ENCODE results near the gene SPTBN2. TPM values are rescaled to one million over a fixed set of nuclear protein-coding genes. Genes with fewer than 3 reads are reported as not detected.

Gene SPTBN2
- total RNA-seq, 1 experiment from 2014 or later: 18.5 TPM

DNA sequence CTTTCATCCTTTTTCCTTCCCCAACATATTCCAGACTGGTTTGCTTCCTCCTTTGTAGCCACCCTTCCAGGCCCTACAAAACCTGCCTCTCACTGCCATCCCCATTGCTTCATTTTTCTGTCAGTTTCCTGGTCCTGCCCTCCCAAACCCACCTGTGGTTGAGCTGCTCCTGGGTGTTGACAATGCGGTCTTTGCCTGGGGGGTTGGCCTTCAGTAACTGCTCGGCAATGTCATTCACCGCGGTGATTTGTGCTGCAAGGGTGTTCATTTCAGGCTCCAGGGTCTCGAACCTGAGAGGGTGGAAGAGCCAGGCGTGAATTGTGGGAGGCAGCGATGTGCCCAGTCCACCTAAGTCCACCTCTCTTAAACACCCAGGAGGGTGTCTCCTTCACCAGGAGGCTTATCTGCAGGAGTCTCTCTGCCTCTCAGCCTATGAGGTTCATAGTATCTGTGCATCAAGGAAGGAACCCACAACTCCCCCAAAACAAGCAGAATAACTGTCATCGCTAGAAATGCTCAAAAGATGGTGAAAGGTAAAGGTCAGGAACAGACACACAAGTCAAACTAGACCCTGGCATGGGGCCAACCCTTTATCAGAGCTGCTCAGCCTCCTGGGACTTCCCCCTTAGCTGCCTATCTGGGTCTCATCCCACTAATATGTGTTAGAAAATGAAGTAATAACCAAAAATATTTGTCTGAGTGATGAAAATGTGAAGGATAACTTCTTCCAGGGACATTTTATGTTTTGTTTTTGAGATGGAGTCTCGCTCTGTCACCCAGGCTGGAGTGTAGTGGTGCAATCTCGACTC lies 27.4 kb downstream of the SPTBN2 start:
- no peaks in the 10 kb centered on the region for H3K4me1 ChIP-seq (ENCODE audit: control insufficient read depth in 1 of 2, insufficient read depth in 2 of 2, low read length in 2 of 2)
- no peak for DNase-seq (ENCODE audit: low read depth, low spot score)
- no peak overlapping the region for H2AFZ ChIP-seq (ENCODE audit: low read depth, low read length, poor library complexity, severe bottlenecking)
- POLR2A ChIA-PET: no interaction called here
- BruUV-seq (replicated peaks): no TSS peak
- H3K9me3 ChIP-seq (ENCODE audit: control insufficient read depth in 1 of 2, insufficient read depth in 1 of 2, low read depth in 1 of 2, low read length in 2 of 2): no peaks in the 10 kb centered on the region
- H3K9me2 ChIP-seq (ENCODE audit: insufficient read depth): no peaks in the 10 kb centered on the region
- CTCF ChIA-PET: no interaction called here
- no peak overlapping the region for H3K27ac ChIP-seq (ENCODE audit: low read depth, low read length)
- RAD21 ChIA-PET (ENCODE audit: low non-redundant PET in 1 of 2, low total read pairs in 2 of 2, uncharacterized antibody in 2 of 2, unreplicated experiment in 2 of 2): no interaction called here
- no peak for TF ChIP-seq SIN3A (IDR thresholded peaks at IDR 0.05; ENCODE audit: low read depth)
- TF ChIP-seq JUND (IDR thresholded peaks at IDR 0.05): no peak
- no peak for TF ChIP-seq EZH2phosphoT487 (IDR thresholded peaks at IDR 0.05; ENCODE audit: borderline replicate concordance)
- no peak for TF ChIP-seq CEBPB (IDR thresholded peaks at IDR 0.05; ENCODE audit: low read depth)
- TF ChIP-seq TCF7L2 (IDR thresholded peaks at IDR 0.05; ENCODE audit: borderline replicate concordance, extremely low read depth, insufficient read depth, insufficient read length): no peak
- no peak for TF ChIP-seq ELF1 (IDR thresholded peaks at IDR 0.05; ENCODE audit: borderline replicate concordance, low read depth)
- H3K36me3 ChIP-seq (ENCODE audit: control insufficient read depth in 1 of 2, insufficient read depth in 2 of 2, low read length in 2 of 2): no peaks in the 10 kb centered on the region; a peak in 1 of 4 replicates
- no peak for ATAC-seq
- no peak overlapping the region for H3K4me2 ChIP-seq (ENCODE audit: low read length)
- H4K20me1 ChIP-seq (ENCODE audit: insufficient read depth): no peaks in the 10 kb centered on the region
- no peak overlapping the region for H3K9ac ChIP-seq (ENCODE audit: low read length)
- no peaks in the 10 kb centered on the region for H3K27me3 ChIP-seq (ENCODE audit: insufficient read depth, low read length)
- H3K79me2 ChIP-seq (ENCODE audit: insufficient read depth, low read length): no peaks in the 10 kb centered on the region
- intact Hi-C loops (cut with micrococcal nuclease): no loop called here
- no peak overlapping the region for H3K4me3 ChIP-seq (replicated peaks in 1 of 2; ENCODE audit: low read depth in 1 of 2, low read length in 2 of 2)

DNA sequence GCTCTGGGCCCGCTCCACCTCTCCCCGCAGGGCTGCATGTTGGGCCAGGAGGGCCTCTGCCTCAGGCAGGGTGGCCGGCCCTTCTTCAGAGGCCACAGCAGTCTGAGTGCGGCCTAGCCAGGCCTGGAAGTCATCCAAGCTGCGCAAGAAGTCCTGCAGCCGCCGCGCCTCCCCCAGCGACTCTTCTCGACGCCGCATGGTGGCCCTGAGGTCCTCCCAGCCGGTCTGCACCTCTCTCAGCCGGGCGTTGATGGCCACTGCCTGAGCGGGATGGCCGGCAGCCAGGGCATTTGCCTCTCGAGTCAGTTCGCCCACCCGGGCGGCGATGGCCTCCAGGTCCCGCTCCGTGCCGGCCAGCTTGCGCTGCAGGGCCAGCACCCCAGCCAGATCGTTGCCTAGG lies 28.3 kb downstream of the SPTBN2 start:
- Histone ChIP-seq H3K4me2 (ENCODE audit: low read length) (no peak overlapping the region), H3K9me2 (ENCODE audit: insufficient read depth) (no peaks in the 10 kb centered on the region), H2AFZ (ENCODE audit: low read depth, low read length, poor library complexity, severe bottlenecking) (no peak overlapping the region), H3K79me2 (ENCODE audit: insufficient read depth, low read length) (no peaks in the 10 kb centered on the region), H3K4me1 (ENCODE audit: control insufficient read depth in 1 of 2, insufficient read depth in 2 of 2, low read length in 2 of 2) (no peaks in the 10 kb centered on the region), H3K4me3 (replicated peaks in 1 of 2; ENCODE audit: low read depth in 1 of 2, low read length in 2 of 2) (no peak overlapping the region), H4K20me1 (ENCODE audit: insufficient read depth) (no peaks in the 10 kb centered on the region), H3K9ac (ENCODE audit: low read length) (no peak overlapping the region), H3K36me3 (ENCODE audit: control insufficient read depth in 1 of 2, insufficient read depth in 2 of 2, low read length in 2 of 2) (no peaks in the 10 kb centered on the region; a peak in 1 of 4 replicates), H3K27ac (ENCODE audit: low read depth, low read length) (no peak overlapping the region), H3K9me3 (ENCODE audit: control insufficient read depth in 1 of 2, insufficient read depth in 1 of 2, low read depth in 1 of 2, low read length in 2 of 2) (no peaks in the 10 kb centered on the region), H3K27me3 (ENCODE audit: insufficient read depth, low read length) (no peaks in the 10 kb centered on the region)
- ChIA-PET RAD21 (ENCODE audit: low non-redundant PET in 1 of 2, low total read pairs in 2 of 2, uncharacterized antibody in 2 of 2, unreplicated experiment in 2 of 2) (no interaction called here), POLR2A (no interaction called here), CTCF (no interaction called here)
- intact Hi-C loops (cut with micrococcal nuclease): no loop called here
- no peak for DNase-seq (ENCODE audit: low read depth, low spot score)
- BruUV-seq (replicated peaks): no TSS peak
- TF ChIP-seq TCF7L2 (IDR thresholded peaks at IDR 0.05; ENCODE audit: borderline replicate concordance, extremely low read depth, insufficient read depth, insufficient read length) (no peak), POLR2AphosphoS5 (IDR thresholded peaks at IDR 0.05; ENCODE audit: low read depth, low read length) (no peak)
- no peak for ATAC-seq

Data from HCT116 (cell line).